Duodenal mucosa (tissue), 2 donors: Measurements from ENCODE around the gene PTPN4.

ENCODE experiments used
- H3K27ac ChIP-seq: one replicate; pipeline ENCODE4 v1.7.0; 2013; ENCODE audit warnings: low read depth, low read length
- H3K27me3 ChIP-seq, 2 donors: one replicate each; pipeline ENCODE4 v1.7.0; 2013; ENCODE audit warnings: low read length in 2 of 2, control low read depth in 1 of 2; ENCODE audit not compliant: insufficient read depth in 2 of 2, control insufficient read depth in 1 of 2
- H3K36me3 ChIP-seq, 2 donors: one replicate each; pipeline ENCODE4 v1.7.0; 2013; ENCODE audit warnings: low read length in 2 of 2, control low read depth in 1 of 2; ENCODE audit not compliant: insufficient read depth in 2 of 2, control insufficient read depth in 1 of 2
- H3K4me1 ChIP-seq, 2 donors: one replicate each; pipeline ENCODE4 v1.7.0; 2013; ENCODE audit warnings: low read length in 2 of 2, control low read depth in 1 of 2; ENCODE audit not compliant: insufficient read depth in 2 of 2, control insufficient read depth in 1 of 2
- H3K4me3 ChIP-seq, 2 donors: one replicate each; pipeline ENCODE4 v1.7.0; 2013; ENCODE audit warnings: low read length in 2 of 2, low read depth in 1 of 2
- H3K9ac ChIP-seq, 2 donors: one replicate each; pipeline ENCODE4 v1.7.0; 2013; ENCODE audit warnings: low read length in 2 of 2, low read depth in 1 of 2
- H3K9me3 ChIP-seq, 2 donors: one replicate each; pipeline ENCODE4 v1.7.0; 2013; ENCODE audit warnings: low read length in 2 of 2, control low read depth in 1 of 2; ENCODE audit not compliant: control insufficient read depth in 1 of 2

PTPN4 gene

GRCh38 chr2:119819846-119820245, 60.1 kb downstream of the PTPN4 start:
- Histone ChIP-seq H3K27ac (no peak overlapping the region), H3K27me3 (no peaks in the 10 kb centered on the region), H3K36me3 (no peaks in the 10 kb centered on the region), H3K9me3 (no peaks in the 10 kb centered on the region), H3K4me1 (no peaks in the 10 kb centered on the region), H3K9ac (no peak overlapping the region), H3K4me3 (no peak overlapping the region)

GRCh38 chr2:119820275-119820674, 60.6 kb downstream of the PTPN4 start:
- Histone ChIP-seq H3K27me3 (no peaks in the 10 kb centered on the region), H3K9me3 (no peaks in the 10 kb centered on the region), H3K4me3 (no peak overlapping the region), H3K36me3 (no peaks in the 10 kb centered on the region), H3K27ac (no peak overlapping the region), H3K4me1 (no peaks in the 10 kb centered on the region), H3K9ac (no peak overlapping the region)

- no peaks in the 10 kb centered on the region for H3K9me3 ChIP-seq
- H3K27ac ChIP-seq, result no peak overlapping the region
- H3K9ac ChIP-seq, result no peak overlapping the region
- no peaks in the 10 kb centered on the region for H3K4me1 ChIP-seq
- H3K4me3 ChIP-seq, result no peak overlapping the region
- H3K36me3 ChIP-seq, result no peaks in the 10 kb centered on the region
- H3K27me3 ChIP-seq, result no peaks in the 10 kb centered on the region
Observed at GRCh38 chr2:119821266-119821665, 61.5 kb downstream of the PTPN4 start.

- H3K4me3 ChIP-seq, result no peak overlapping the region
- H3K9ac ChIP-seq, result no peak overlapping the region
- no peaks in the 10 kb centered on the region for H3K9me3 ChIP-seq
- no peaks in the 10 kb centered on the region for H3K4me1 ChIP-seq
- H3K27ac ChIP-seq, result no peak overlapping the region
- no peaks in the 10 kb centered on the region for H3K36me3 ChIP-seq
- H3K27me3 ChIP-seq, result no peaks in the 10 kb centered on the region
Observed at GRCh38 chr2:119823734-119824334, 64.1 kb downstream of the PTPN4 start.

- no peaks in the 10 kb centered on the region for H3K36me3 ChIP-seq
- no peaks in the 10 kb centered on the region for H3K9me3 ChIP-seq
- no peak overlapping the region for H3K4me3 ChIP-seq
- no peak overlapping the region for H3K9ac ChIP-seq
- no peak overlapping the region for H3K27ac ChIP-seq
- H3K4me1 ChIP-seq, result no peaks in the 10 kb centered on the region
- H3K27me3 ChIP-seq, result no peaks in the 10 kb centered on the region
Observed at GRCh38 chr2:119826370-119826961, 66.7 kb downstream of the PTPN4 start.

GRCh38 chr2:119827866-119828507, 68.3 kb downstream of the PTPN4 start:
- H3K4me3 ChIP-seq, result no peak overlapping the region
- no peaks in the 10 kb centered on the region for H3K27me3 ChIP-seq

GRCh38 chr2:119836455-119837142, 76.9 kb downstream of the PTPN4 start:
- Histone ChIP-seq H3K9me3 (no peaks in the 10 kb centered on the region), H3K27me3 (no peaks in the 10 kb centered on the region), H3K36me3 (no peaks in the 10 kb centered on the region), H3K4me1 (peaks cover 0 to 4% of the 10 kb centered on the region in 2 donors), H3K9ac (no peak overlapping the region), H3K27ac (no peak overlapping the region), H3K4me3 (no peak overlapping the region)

More at GRCh38 chr2:119827866-119828507, 68.3 kb downstream of the PTPN4 start:
- H3K4me1 ChIP-seq, result no peaks in the 10 kb centered on the region
- H3K36me3 ChIP-seq, result no peaks in the 10 kb centered on the region
- no peak overlapping the region for H3K9ac ChIP-seq
- no peak overlapping the region for H3K27ac ChIP-seq
- no peaks in the 10 kb centered on the region for H3K9me3 ChIP-seq

GRCh38 chr2:119837350-119837749, 77.6 kb downstream of the PTPN4 start:
- Histone ChIP-seq H3K4me3 (no peak overlapping the region), H3K9me3 (no peaks in the 10 kb centered on the region), H3K27me3 (no peaks in the 10 kb centered on the region), H3K4me1 (peaks cover 0 to 4% of the 10 kb centered on the region in 2 donors), H3K27ac (no peak overlapping the region), H3K9ac (no peak overlapping the region), H3K36me3 (no peaks in the 10 kb centered on the region)

- no peaks in the 10 kb centered on the region for H3K36me3 ChIP-seq
- H3K27ac ChIP-seq, result no peak overlapping the region
- peaks cover 0 to 4% of the 10 kb centered on the region in 2 donors for H3K4me1 ChIP-seq
- no peaks in the 10 kb centered on the region for H3K9me3 ChIP-seq
- no peak overlapping the region for H3K9ac ChIP-seq
- no peak overlapping the region for H3K4me3 ChIP-seq
- no peaks in the 10 kb centered on the region for H3K27me3 ChIP-seq
Observed at GRCh38 chr2:119837759-119838158, 78.0 kb downstream of the PTPN4 start.

GRCh38 chr2:119838179-119838578, 78.5 kb downstream of the PTPN4 start:
- Histone ChIP-seq H3K27me3 (no peaks in the 10 kb centered on the region), H3K27ac (no peak overlapping the region), H3K9ac (no peak overlapping the region), H3K4me1 (peaks cover 0 to 4% of the 10 kb centered on the region in 2 donors), H3K36me3 (no peaks in the 10 kb centered on the region), H3K9me3 (no peaks in the 10 kb centered on the region), H3K4me3 (no peak overlapping the region)
